Right ventricle myocardium inferior (tissue), 1 donor: Measurements from ENCODE around the gene LIMCH1. TPM values are rescaled to one million over a fixed set of nuclear protein-coding genes. Genes with fewer than 3 reads are reported as not detected.
"Not testable (repeated sequence)": the region's sequence is repeated elsewhere in the genome, so short reads cannot be mapped to it uniquely, and the experiment has no call there.

Experiments used
- ATAC-seq: fragments of 200-7000 bp; cut with Tn5 transposase; one replicate; pipeline ENCODE4 v1.9.1; 2020; ENCODE audit warnings: mild to moderate bottlenecking, moderate library complexity
- DNase-seq: peaks from one replicate; pipeline ENCODE4 v3.0.0; 2021; ENCODE audit errors: missing footprints
- intact Hi-C: fragments of 100-400 bp; cut with DNase I; formaldehyde crosslinking; loops from one replicate; pipeline ENCODE4 v1.11.0; 2022
- total RNA-seq: library from RNA; stranded (reverse); fragmentation: NEBNext Ultra II Directional; extraction: Animal tissue kit (Norgen Biotek cat#: 25700); gene quantifications from one replicate; pipeline ENCODE4 v1.2.1, GENCODE V29; 2021
- donor health status: DM: no; HTN: yes; CAD: no; lungs with severe emphysema.

LIMCH1 gene
- total RNA-seq, 1 donor from 2014 or later = 294 TPM

DNA sequence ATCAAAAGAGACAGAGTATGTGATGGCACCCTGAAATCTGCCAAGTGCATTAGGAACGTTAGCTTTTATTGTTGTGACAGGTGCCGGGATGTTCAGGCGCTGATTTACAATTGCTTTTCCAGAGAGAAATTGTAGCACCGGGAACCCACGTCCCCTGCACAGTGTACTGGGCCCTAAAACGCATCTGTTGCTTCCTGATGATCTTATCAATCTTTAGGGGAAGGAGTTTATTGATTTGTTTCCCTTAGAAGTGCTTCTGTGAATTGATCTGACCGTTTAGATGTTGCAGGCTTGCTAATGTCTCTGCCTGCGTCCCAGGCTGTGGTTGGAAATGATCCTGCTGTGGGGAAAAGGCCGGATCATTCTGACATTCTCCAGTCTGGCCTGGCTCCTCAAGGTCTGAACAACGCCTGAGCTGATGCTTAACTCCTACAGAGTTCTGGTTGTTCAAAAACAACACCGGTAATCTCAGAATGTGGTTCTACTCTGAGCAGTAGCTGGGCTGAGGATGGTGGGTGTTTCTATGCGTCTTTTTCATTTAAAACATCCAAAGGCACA is 193.7 kb downstream of the LIMCH1 start:
- intact Hi-C loops = no loop called here
- no peak for ATAC-seq

DNA sequence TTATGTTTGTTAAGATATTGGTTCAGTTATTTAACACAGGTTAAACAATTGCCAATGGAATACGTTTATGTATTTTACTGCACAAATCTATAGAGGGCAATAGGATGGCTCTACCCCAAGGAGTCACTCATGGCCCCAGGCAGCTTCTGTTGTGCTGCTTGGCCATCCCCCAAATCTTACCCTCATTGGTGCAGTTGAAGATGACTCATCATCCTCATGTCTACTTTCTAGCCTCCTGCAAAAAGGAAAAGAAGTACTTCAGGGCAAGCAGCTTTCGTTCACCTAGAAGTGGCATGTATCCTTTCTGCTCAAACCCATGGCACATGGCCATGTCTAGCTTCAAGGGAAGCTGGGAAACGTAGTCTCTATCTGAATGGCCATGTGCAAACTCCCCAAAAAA is 196.4 kb downstream of the LIMCH1 start:
- intact Hi-C loops = no loop called here
- DNase-seq (no peak), ATAC-seq (no peak)

More for the DNA sequence above, 193.7 kb downstream of the LIMCH1 start:
- DNase-seq = no peak

DNA sequence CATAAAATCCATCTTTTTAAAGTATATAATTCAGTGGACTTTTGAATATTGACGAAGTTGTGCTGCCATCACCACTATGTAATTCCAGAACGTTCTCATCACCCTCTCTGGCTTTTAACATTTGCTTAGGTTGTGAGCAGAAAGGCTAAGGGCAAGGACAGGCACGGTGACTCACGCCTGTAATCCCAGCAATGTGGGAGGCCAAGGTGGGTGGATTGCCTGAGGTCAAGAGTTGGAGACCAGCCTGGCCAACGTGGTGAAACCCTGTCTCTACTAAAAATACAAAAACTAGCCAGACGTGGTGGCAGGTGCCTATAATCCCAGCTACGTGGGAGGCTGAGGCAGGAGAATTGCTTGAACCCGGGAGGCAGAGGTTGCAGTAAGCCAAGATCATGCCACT is 199.5 kb downstream of the LIMCH1 start:
- ATAC-seq, intact Hi-C loops: not testable (repeated sequence)

DNA sequence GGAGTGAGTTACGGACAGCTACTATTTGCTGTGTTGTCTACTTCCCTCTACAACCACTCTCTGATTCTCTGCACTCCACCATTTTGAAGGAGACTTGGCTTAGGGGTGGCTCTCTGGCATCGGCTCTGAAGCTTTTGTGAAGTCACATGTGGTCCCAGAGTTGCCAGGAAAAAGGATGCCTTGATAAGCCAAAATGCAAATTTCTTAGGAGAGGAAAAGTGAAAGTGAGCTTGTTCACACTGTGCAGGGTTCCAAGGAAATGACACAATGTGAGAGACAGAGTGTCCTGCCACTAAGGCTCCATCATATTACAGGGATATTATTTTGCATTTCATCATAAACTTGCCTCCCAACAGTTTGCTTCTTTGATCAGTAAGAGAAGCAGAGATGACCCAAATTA is 203.4 kb downstream of the LIMCH1 start:
- ATAC-seq = no peak
- no peak for DNase-seq
- intact Hi-C loops = no loop called here

More for the DNA sequence above, 199.5 kb downstream of the LIMCH1 start:
- not testable (repeated sequence) for DNase-seq

DNA sequence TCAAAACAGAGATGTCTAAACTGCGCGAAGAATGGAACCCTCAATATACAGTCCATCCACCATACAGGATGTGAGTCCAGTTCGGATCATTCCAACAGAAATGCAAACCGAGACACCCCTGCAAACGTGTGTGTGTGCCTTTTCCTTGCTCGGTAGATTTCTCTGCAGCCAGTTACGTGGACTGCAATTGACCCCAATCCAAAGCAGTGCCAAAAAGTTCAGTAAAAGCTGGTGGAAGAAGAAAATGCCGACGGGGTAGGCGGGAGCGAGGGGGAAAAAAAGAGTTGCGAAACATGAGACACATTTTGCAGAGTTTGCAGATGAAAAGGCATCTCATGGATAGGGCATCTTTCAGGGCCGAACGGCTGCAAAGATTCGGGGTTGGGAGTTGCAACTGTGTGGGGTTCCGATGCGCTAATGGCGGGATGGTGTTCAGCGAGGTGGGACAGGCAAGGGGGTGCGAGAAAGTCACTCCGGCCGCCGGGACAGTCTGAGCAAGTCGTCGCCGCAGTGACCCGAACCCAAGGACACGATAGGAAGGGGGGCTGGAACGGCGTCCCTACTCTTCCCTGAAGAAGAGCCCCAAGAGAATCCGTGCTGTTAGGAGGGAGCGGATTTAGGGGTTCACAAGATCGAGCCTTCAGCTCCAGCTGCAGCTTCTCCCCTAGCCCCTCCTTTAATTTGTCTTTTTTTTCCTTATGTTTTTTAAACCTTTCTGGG is 206.8 kb downstream of the LIMCH1 start:
- intact Hi-C loops = no loop called here
- DNase-seq (no peak), ATAC-seq (no peak)

DNA sequence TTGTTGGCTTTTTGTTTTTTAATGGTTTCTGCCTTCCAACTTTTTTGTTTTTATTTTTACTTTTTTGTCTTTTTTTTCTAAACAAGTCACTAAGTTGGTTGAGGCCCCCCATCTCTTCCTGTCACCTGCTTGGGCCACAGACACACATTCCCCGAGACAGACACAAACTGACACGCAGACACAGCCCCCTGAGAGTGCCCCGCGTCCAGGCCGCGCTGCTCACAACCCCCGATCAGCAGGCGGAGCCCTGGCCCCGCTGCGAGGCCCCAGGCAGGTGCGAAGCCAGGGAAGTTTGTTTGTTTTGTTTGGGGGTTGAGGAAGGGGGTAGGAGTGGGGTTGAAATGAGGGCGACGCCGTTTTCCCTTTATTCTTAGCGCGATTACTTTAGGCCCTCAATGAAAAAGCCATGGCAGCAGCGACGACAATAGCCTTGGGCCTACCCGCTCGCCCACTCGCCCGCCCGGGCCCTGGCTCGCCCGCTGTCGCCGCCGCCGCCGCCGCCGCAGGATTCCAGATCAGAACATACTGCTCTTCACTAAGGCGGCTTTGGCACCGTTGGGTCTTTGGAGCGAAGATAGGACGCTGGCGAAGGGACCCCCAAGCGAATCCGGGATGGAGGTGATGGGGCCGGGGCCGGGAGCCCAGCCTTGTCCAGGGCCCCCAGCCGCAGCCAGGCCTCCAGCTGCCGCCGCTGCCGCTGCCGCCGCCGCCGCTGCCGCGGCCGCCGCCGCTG is 207.5 kb downstream of the LIMCH1 start:
- no peak for ATAC-seq
- no peak for DNase-seq
- intact Hi-C loops = no loop called here

DNA sequence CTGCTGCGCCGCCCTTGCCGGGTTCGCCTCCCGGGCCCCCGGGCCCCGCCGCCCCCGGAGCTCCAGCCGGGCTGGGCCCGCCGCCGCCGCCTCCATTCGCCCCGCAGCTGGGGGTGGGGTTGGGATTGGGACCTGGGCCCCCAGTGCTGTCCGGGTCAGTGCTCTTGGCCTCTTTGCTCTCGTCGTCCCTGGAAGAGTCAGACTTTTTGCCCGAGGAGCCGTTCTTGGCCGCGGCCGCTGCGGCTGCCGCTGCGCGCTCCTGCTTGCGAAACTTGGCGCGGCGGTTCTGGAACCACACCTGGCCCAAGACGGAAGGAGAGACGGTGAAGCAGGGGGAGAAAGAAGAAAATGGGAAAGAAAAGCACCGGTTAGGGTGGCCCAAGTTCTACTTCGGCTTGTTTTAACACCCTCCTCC is 208.1 kb downstream of the LIMCH1 start:
- ATAC-seq (no peak), DNase-seq (no peak)
- intact Hi-C loops = no loop called here

DNA sequence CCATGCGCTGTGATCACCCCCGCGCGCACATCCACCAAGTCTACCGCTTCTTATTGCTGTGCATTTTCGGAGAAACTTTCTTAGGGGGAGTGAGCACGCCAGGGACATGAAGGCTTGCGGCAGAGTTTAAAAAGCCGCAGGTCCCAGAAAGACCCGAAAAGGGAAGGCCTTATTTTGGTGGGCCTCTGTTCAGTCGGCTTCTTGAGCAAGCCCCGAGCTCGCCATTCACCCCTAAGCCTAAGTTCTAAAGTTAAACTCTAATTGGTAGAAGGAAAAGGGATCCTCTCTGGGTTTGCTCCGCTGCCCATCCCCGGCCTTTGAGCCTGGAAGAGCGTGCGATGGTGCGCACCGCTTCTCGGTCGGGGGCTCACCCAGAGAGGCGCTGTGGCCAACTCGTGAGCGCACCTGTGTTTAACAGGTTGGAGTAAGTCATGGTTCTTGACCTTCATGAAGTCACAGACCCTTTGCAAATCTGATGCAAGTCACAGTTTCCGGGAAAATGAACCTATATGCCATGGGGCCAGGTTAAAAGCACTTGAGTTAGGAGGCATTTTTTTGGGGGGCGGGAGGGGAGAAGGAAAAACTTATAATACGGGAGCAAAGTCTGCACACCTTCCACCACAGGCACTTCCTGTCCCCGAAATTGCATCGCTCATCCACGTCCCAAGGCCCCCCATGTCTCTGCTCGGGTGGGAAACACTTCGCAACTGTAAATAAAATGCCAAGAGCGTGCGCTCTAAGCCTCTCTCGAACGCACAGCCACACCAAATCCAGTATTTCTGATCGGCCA is 208.7 kb downstream of the LIMCH1 start:
- intact Hi-C loops = no loop called here
- DNase-seq (no peak), ATAC-seq (no peak)

DNA sequence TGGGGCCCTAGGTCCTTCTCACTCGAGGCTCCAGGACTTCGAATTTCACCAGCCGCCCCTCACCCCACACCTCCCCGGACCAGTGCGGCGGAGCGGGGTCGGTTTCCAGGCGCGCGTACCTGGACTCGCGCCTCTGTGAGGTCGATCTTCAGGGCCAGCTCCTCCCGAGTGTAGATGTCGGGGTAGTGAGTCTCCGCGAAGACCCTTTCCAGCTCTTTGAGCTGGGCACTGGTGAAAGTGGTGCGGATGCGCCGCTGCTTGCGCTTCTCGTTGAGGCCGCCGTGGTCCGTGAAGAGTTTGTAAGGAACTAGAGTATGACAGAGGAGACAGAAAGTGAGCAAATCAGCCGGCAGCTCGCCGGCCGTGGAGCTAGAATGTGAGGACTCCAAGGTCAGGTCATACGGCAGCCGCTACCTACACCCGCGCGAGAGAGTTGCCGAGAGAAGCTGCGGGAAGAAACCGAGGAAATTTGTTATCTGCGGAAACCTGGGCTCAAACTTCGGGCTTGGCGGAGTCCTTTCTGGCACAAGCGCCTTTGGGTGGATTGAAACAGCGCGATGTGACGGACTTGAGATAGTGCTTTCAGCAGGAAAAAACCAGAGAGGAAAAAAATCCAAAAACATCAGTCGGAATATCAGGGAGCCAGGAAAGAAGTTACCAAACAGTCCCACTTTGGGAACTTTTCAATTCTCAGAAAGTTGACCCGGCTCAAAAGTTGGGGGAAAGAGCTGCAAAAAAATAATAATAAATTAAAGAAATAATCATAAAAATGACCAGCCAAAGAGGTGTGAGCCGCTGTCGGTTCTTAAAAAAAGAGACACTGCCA is 209.5 kb downstream of the LIMCH1 start:
- DNase-seq = no peak
- intact Hi-C loops = no loop called here
- no peak for ATAC-seq

DNA sequence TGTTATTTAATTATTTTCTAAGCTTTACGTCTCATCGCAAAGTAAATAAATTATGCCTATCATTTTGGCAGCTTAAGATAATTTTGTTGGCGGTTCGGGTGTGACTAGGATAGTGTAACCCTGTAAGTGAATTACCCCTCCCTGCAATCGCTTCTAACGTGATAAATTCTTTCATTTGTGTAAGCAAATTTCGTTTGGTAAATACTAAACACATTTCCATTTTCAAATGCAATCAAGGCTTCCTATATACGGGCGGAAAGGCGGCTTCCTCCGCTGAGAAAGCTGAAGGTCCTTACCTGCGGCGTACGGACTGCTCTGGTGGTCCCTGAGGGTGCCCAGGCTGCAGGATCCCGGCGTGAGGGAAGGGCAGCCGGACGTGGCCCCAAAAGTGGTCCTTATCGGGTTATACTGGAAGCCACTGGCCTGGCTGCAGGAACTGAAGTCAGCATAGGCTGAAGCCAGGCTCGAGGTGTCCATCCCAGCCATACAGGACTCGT is 210.2 kb downstream of the LIMCH1 start:
- no peak for DNase-seq
- no peak for ATAC-seq
- intact Hi-C loops = no loop called here

DNA sequence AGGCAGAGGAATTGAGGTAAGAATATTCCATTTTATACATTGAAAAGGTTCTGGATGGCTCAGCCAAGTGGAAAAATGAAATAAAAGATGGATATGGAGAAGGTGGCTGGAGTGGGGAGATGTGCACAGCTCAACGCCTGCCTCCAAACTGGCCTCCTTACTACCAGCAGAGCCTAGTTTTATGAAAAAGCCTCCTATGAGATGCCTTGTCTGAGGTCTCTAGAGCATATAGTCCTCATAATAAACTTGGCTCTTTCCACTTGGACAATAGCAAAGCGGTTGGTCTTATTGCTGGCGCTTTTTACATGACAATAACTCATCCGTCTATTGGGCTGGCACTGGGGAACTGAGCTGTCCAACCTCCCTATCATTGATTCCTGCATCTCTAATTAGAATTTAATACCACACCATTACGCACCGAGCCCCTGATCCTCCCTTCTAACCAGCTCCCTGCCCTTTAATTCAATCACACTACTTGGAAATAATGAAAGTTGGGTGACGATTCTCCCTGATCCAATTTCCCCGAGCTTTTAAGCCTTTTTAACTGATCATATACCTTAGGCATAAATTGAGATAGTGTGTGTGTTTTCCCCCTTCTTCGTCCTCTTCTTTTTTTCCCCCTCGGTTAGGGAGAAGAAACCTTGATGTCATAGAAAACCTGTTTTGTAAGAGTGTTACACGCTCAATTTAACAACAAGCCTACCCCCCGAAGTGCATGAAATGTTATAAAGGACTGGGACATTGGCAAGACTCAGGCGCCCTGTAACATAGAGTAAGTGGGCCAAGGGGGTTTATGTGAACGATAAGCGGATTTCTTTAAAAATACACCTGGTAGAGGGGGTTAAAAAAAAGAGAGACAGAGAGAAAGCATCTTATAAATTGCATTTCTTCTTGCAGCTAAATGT is 210.9 kb downstream of the LIMCH1 start, which contains the start of gene PHOX2B:
TSS of gene PHOX2B (minus strand) at position 155 of the 905 bp plus-strand sequence. CDS start at position 40, 115 bp downstream.
- intact Hi-C loops = no loop called here
- DNase-seq = no peak
- ATAC-seq = no peak

DNA sequence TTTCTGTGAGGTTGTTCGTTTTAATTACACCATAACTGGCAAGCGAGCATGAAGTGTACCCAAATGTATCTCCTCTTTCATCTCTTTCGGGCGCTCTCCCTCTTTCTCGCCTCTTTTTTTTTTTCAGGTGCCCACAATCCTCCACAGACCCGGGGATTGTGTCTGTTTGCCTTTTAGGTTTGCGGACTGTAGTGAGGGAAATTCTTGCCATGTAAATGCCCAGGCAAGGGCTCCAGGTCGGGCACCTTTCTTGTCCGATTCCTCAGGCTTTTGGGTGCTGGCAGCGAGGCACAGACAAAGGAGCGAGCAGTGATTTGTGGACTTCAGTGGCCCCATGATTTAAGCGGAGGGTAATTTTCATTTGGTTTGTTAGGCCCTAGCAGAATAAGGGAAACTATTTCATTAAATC is 211.7 kb downstream of the LIMCH1 start:
- no peak for DNase-seq
- no peak for ATAC-seq
- intact Hi-C loops = no loop called here

Other genes starting within 250 kb of the LIMCH1 start
- gene PHOX2B, start 210.6 kb downstream of the LIMCH1 start, total RNA-seq = not detected